Measurements from ENCODE around the gene DDX10. TPM values are rescaled to one million over a fixed set of nuclear protein-coding genes. Genes with fewer than 3 reads are reported as not detected.
"Not testable (repeated sequence)": the region's sequence is repeated elsewhere in the genome, so short reads cannot be mapped to it uniquely, and the experiment has no call there.

The DDX10 gene
- total RNA-seq, 1 donor from 2014 or later = 33.4 TPM

DNA sequence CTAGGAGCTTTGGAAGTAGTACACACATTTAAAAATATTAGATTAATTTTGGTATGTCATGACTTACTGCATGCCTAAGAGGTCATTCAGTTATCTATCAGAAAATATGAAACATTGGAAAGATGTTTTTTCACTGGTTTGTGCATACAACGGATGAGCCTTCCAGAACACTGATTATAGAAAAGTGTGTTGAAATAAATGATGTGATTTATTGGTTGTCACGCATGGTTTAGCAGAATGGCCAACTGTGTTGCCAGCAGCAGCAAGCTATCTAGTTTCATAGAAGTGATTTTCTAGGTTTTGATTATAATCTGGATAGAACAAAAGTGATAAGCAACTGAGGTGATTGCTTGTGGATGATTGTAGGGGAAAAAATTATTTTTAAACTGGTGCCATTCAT lies 53.6 kb downstream of the DDX10 start:
- DNase-seq = no peak

- no peak for DNase-seq
These were observed 60.3 kb downstream of the DDX10 start for GRCh38 chr11:108724974-108725689.

GRCh38 chr11:108726077-108726800 lies 61.4 kb downstream of the DDX10 start:
- DNase-seq = no peak

- DNase-seq = no peak
These were observed 62.8 kb downstream of the DDX10 start for GRCh38 chr11:108727665-108728064.

DNA sequence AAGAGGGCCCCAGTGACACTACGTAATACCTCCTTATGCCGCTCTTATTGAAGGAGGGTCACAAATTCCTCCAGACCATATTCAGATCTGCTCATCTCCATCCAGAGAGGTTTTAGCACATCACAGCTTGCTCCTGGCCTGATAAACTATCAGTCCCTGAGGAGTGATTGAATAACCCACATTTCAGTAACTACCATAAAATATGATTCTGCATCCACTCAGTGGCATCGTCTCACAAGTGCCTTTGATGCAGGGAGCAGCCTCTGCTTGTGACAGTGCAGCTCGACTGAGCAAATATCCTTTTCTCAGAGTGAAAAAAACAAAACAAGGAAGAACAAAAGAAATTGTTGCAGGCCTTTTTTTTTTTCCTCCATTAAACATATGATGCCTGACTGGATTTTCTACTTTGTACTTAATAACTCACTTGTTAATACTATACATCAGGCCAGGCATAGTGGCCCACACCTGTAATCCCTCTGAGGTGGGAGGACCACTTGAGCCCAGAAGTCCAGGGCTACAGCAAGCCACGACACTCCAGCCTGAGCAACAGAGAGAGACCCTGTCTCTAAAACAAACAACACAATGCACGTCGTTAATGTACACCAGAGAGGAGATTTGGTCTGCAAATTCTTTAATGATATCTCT lies 64.5 kb downstream of the DDX10 start:
- DNase-seq = no peak

GRCh38 chr11:108732395-108732794 lies 67.5 kb downstream of the DDX10 start:
- DNase-seq = no peak

DNA sequence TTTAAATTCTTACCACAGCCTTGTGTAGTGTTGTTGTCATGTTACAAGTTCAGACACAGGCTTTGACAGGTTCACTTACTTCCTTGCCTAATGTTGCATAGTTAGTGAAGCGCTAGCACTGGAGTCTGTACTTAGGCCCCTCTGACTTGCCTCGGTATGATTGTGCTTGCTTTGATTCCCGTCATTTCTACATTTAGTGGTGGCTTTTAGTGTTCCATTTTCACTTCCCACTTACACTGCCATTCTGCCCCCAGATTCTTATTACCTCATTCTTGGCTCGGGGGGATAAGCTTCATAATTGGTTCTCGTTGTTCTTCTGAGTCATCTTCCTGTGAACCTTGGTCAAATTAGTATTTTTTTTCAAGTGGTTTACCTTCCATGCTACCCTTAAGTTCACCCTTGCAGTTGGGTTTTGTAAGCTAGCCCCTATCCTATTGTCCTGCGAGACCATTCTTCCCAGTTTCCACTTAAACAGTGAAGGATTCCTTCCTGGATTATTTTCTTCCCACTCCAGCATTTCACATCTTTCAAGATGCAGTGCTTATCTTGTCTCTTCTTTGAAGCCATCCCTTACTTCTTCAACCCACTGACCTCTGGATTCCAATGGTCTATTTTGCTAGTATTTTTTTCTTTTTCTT lies 68.7 kb downstream of the DDX10 start:
- DNase-seq = no peak

DNA sequence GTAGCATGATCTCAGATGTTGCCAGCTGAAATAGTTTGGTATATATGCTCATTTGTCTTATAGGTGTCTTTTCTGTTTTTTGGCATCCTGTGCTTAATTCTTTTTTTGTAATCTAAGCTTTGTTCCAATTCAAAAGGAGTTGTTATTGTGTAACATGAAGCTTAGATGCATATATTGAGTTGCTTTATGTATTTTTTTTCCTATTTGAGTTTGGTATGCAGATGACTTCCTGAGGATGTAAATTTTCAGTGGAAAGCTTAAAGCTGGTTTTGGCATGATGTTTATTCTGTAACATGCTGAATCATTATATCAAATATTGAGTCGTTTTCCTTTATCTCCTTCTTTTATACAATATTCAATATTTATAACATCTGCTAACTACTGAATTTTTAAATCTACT lies 69.4 kb downstream of the DDX10 start:
- no peak for DNase-seq

GRCh38 chr11:108734956-108735559 lies 70.2 kb downstream of the DDX10 start:
- DNase-seq = no peak

DNA sequence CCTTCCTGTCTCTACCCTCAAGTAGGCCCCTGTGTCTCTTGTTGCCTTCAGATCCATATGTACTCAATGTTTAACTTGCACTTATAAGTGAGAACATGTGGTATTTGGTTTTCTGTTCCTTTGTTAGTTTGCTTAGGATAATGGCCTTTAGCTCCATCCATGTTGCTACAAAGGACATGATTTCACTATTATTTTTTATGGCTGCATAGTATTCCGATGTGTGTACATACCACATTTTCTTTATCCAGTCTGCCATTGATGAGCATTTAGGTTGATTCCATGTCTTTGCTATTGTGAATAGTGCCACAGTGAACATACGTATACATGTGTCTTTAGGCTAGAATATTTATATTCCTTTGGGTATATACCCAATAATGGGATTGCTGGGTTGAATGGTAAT lies 75.3 kb downstream of the DDX10 start:
- not testable (repeated sequence) for DNase-seq

- no peak for DNase-seq
These were observed 79.0 kb downstream of the DDX10 start for GRCh38 chr11:108743851-108744250.

- DNase-seq = no peak
These were observed 84.1 kb downstream of the DDX10 start for GRCh38 chr11:108748968-108749367.

- DNase-seq = no peak
These were observed 86.6 kb downstream of the DDX10 start for GRCh38 chr11:108751444-108751843.

DNA sequence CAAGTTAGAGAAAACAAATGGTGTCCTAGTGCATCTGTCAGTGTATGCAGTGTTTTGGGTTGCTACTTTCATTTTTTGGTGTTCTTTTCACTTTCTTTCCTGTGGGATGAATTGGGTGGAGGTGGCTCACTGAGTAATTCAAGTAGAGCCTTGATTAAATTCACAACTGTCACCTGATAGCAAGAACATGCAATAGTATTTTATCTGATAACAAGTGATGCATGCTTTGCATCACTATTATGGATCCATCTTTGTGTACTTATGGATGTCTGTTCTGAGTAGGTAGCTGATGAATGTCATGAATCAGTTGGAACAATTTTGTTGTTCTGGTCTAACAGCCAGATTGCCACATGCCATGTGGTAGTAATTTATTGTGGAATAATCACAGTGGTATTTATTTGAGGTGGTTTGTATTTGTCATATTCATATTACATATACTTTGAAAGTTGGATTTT lies 87.5 kb downstream of the DDX10 start:
- DNase-seq = no peak

GRCh38 chr11:108754901-108755625 lies 90.2 kb downstream of the DDX10 start:
- DNase-seq = no peak

GRCh38 chr11:108757630-108758029 lies 92.8 kb downstream of the DDX10 start:
- no peak for DNase-seq

DNA sequence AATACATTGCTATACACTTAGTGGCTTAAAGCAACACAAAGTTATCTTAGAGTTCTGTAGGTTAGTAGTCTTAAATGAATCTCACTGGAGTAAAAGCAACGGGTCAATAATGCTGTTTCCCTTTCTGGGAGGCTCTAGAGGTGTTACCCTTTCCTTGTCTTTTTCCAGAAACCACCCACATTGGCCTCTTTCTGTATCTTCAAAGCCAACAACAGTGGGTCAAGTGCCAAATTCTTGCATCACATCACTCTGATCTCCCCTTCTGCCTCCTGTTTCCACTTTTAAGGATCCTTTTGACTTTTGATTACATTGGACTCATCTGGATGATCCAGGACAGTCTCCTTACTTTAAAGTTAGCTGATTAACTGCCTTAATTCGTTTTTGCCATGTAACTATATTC lies 93.6 kb downstream of the DDX10 start:
- DNase-seq = no peak

DNA sequence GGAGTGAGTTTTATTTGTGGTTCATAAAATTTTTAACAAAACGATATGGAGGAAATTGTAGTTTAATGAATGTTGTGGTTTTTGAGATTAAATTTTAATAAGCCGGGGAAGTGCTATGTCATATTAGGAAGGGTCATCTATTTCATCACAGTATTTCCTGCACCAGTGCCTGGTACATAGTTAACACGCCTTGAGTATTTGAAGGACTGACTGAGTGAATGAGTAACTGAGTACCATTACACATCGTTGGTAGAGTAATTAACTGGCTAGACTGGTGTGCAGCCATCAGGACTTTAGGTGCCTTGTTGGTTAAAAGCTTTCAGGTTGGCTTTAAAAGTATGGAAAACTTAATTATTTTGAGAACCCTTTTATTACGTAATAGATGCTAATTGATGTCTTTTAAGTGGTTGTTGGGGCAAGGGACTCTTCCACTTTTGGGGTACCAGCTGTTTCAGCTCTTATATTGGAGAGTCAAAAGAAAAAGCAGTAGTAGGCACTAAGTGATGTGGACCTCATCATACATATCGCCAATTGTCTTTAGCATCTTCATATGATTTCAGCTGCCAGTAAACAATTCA lies 101.8 kb downstream of the DDX10 start:
- no peak for DNase-seq

GRCh38 chr11:108768370-108768769 lies 103.5 kb downstream of the DDX10 start:
- DNase-seq = no peak

DNA sequence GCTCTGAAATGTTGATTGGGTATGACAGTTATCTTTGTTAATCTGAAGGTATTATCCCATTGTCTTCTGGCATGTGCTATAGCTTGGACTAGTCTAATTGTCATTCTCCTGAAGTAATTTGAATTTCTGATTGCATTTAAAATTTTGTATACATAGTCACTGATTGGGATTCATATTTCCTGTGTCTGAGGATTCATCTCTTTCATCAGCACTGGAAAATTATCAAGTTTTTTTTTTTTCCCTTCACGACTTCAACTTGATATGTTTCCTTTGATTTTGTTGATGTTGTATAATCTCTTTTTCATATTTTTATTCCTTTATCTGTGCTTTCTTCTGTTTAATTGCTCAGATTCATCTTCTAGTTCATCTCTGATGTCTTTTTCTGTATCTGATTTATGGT lies 104.1 kb downstream of the DDX10 start:
- DNase-seq = no peak

- DNase-seq = no peak
These were observed 109.3 kb downstream of the DDX10 start for GRCh38 chr11:108774037-108774730.

All from occipital lobe (tissue), 2 donors.